GM19238 (cell line): ENCODE results near the gene BRMS1L.
A peak's percentile ranks its signal among the peaks of the same experiment; 100 is the strongest.
"Not testable (repeated sequence)": the region's sequence is repeated elsewhere in the genome, so short reads cannot be mapped to it uniquely, and the experiment has no call there.

Experiments
- DNase-seq: peaks from one replicate; pipeline ENCODE4 v3.0.0; 2011; ENCODE audit warnings: low spot score; ENCODE audit not compliant: insufficient read length

The BRMS1L gene, protein sequence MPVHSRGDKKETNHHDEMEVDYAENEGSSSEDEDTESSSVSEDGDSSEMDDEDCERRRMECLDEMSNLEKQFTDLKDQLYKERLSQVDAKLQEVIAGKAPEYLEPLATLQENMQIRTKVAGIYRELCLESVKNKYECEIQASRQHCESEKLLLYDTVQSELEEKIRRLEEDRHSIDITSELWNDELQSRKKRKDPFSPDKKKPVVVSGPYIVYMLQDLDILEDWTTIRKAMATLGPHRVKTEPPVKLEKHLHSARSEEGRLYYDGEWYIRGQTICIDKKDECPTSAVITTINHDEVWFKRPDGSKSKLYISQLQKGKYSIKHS

GRCh38 chr14:35826218-35826951 is at the start of gene BRMS1L:
Gene BRMS1L, plus strand, starts transcription at chr14:35826338. Its CDS starts 179 bp downstream, at chr14:35826517.
- DNase-seq = peak; percentile 98

GRCh38 chr14:35776823-35777222 is 49.3 kb upstream of the BRMS1L start:
- no peak for DNase-seq

DNA sequence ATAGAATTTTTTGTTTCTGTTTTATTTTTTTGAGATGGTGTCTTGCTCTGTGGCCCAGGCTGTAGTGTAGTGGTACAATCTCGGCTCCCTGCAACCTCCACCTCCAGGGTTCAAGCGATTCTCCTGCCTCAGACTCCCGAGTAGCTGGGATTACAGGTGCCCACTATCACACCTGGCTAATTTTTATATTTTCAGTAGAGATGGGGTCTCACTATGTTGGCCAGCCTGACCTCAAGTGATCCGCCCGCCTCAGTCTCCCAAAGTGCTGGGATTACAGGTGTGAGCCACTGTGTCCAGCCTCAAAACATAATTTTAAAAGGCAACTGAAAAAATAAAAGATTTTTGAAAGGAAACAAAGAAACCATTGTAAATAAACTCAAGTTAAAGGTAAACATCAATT is 48.6 kb upstream of the BRMS1L start:
- not testable (repeated sequence) for DNase-seq

DNA sequence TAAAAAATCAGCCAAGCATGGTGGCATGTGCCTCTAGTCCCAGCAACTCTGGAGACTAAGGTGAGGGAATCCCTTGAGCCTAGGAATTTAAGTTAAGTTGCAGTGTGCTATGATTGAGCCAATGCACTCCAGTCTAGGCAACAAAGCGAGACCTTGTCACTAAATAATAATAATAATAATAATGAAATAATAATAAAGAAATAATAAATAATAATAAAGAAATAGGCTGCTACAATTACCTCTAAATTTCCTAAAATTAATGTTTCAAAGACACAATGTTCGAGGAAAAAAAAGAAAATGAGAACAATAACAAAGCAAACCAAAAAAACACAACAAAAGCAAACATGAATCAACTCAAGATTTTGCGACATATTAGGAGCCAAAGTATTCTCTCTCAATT is 46.8 kb upstream of the BRMS1L start:
- no peak for DNase-seq

GRCh38 chr14:35783699-35784098 is 42.4 kb upstream of the BRMS1L start:
- DNase-seq = no peak

DNA sequence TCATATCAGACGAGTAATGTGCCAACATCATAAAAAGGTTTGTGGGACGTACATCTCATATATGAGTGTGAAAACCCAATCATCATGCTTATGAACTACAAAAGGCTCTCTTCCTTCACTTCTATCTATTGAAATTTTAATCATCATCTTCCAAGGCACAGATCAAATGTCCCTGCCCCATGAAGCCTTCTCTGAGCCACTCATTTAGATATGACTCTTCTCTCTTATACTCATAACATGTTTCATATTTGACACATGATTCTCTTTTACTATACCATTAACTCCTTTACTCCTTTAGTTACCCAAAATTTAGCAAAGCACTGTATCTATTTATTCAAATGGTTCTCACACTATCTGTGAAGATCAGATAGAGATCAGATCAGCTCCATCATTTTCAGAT is 39.3 kb upstream of the BRMS1L start:
- DNase-seq = no peak

GRCh38 chr14:35789651-35790050 is 36.5 kb upstream of the BRMS1L start:
- no peak for DNase-seq

DNA sequence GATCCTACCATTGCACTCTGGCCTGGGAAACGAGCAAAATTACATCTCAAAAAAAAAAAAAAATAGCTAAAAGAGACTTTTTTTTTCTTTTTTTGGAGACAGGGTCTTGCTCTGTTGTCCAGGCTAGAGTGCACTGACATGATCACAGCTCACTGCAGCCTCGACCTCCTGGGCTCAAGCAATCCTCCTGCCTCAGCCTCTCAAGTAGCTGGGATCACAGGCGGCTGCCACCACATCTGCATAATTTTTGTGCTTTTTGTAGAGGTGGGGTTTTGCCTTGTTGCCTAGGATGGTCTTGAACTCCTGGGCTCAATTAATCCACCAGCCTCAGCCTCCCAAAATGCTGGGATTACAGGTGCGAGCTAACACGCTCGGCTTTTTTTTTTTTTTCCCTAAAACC is 28.3 kb upstream of the BRMS1L start:
- DNase-seq = no peak

DNA sequence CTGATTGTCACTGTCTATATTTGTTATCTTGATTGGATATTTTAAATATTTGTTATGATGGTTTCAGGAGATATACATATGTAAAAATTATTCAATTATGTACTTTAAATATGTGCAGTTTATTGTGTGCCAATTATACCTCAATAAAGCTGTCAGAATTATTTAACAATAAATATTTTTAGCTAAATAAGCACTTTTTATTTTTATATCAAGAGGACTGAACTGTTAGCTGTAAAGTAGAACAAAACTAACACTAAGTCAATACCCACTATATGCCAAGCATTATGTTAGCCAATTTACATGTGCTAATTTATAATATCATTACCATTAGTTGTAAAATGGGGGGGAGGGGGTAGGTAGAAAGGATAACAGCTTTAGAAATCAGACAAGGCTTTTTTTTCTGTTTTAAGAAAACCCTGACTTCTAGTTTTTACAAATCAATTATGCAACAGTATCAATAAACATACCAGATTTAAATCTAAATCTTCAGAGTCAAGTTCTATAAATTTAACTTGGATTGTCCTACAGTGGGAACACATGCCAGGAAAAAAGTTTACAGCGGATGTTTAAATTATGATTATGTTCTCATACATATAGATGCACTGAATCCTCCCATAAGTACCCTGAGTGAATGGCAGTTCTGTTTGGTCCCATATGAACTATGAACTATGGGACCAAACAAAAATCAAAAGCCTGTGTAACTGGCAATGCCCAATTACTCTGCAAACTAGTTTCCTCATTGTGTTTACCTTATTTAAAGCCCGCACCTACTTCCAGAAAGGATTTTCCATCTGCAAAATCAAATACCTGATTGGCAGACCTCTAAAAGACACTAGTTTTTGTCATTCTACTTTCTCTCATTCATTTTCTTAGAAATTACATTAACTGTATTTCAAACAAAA is 19.9 kb upstream of the BRMS1L start:
- DNase-seq = no peak

- no peak for DNase-seq
These were observed 18.8 kb upstream of the BRMS1L start for GRCh38 chr14:35807131-35807961.

DNA sequence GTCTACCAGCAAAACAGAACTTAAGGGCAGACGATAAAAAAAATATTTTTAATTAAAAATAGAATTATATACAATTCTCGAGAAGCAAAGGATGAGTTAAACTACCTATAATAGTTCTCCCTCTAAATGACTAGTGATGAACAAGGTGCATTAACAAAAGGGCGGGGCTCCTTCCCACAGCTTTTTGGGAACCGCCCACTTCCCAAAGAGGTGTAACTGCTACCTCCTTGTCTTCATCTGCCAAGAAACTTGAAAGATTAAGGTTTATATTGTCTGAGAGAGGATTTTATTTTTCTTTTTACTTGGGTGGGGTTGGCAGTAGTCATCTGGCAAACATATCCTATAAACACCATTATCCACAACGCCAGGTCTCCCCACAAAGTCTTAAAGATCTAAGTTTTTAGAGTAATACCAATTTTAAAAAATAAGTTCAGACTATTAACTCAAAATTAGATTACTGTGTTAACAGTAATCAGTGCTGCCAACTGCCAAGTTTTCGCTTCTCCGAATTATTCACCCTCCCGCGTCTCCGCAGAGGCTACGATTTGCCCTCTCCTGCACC is 18.0 kb upstream of the BRMS1L start:
- no peak for DNase-seq

GRCh38 chr14:35808638-35809563 is 17.2 kb upstream of the BRMS1L start, which contains the start of gene RALGAPA1:
Gene RALGAPA1, minus strand, starts transcription at chr14:35809295. Its CDS starts 460 bp downstream, at chr14:35808835.
- peak; percentile 79 for DNase-seq

DNA sequence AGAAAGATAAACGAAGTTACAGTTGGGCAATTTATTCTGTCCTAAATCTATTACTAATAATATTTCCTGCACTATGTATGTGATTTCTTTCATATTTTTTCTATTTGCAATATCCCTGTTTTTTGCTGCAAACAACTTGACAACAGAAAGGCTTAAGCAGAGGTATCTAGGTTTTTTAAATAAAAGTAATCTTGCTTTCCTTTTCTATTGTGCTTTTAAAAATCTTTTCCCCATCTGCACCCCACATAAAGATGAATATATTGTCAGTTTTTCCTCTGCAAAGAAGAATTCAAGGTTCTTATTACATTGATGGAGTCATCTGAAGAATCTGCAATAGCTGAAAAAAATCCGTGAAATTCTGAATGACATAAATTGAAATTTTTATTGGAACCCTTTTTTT is 16.5 kb upstream of the BRMS1L start:
- DNase-seq = no peak

GRCh38 chr14:35810963-35811362 is 15.2 kb upstream of the BRMS1L start:
- DNase-seq = no peak

DNA sequence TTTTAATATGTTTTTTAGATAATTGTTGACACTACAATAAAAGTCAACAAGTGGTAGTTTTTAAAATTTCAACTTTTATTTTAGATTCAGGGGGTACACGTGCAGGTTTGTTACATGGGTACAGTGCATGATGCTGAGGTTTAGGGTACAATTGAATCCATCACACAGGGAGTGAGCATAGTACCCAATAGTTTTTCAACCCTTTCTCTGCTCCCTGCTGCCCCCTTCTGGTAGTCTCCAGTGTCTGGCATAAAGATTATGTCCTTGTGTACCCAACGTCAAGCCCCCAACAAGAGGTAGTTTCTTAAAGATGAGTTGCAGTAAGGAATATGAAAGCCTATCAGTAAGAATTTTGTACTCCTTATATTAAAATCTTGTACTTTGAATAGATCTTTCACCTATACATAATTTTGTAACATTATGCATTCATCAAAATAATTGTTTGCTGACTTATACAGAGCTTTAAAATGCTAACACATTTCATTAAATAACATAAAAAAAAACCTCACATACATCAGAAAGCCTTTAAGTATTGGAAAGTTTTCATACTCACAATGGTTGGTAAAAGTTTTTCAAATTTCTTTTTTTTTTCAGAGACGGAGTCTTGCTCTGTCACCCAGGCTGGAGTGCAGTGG is 11.7 kb upstream of the BRMS1L start:
- DNase-seq = peak; percentile 15

DNA sequence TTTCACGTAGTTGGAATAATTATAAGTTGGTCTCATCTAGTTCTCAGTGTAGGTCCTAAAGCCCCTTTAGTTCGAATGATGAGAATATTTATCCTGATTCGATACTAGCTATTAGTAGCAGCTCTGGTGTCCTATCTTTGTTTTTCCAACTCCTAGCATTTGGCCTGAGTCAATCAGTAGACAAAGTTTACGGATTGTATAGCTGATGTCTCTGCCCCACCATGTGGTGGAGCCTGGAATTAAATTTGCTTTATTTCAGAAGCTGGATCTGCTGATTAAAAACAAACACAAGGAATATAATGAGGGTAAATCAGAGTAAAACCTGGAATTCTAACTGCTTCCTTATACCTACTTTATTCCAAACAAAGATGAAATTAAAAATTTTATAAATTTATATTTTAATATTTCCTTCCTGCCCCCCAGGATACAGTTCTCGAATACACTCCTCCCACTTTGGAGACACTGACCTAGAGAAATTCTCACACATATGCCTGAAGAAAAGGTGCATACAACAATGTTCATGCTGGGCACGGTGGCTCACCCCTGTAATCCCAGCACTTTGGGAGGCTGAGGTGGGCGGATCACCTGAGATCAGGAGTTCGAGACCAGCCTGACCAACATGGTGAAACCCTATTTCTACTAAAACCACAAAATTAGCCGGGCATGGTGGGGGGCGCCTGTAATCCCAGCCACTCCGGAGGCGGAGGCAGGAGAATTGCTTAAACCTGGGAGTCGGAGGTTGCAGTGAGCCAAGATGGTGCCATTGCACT is 7.6 kb upstream of the BRMS1L start:
- DNase-seq = peak; percentile 7

DNA sequence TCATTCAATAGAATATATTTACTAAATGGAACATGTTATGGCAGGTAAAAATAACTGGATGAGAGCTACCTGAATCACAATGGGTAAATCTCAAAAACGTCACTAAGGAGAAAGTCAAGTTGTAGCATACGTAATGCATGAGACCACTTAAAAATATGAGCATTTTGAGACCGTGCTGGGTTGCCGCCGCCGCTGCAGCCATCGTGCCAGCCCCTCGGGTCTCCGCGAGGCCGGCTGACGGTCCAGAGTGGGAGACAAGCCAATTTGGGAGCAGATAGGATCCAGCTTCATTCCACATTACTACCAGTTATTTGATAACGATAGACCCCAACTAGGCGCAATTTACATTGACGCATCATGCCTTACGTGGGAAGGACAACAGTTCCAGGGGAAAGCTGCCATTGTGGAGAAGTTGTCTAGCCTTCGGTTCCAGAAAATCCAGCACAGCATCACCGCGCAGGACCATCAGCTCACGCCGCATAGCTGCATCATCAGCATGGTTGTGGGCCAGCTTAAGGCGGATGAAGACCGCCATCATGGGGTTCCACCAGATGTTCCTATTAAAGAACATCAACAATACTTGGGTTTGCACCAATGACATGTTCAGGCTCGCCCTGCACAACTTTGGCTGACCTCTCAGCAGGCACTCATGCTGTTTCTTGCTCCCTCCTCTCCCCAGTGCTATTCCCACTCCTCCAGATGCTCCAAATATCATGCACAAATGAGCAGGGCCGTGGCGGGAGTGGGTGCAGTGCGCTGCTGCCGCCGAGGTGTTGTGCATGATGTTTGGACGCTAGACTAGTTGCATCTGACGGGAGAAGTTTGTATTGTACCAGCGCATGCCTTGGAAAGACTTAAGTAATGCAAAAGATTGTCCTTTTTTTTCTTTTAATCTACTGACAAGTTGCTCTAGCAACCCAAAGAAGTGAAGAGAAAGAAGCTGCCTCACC is 6.3 kb upstream of the BRMS1L start:
- DNase-seq = no peak
